ENCODE measurements around the gene OBSCN.

The OBSCN gene

DNA sequence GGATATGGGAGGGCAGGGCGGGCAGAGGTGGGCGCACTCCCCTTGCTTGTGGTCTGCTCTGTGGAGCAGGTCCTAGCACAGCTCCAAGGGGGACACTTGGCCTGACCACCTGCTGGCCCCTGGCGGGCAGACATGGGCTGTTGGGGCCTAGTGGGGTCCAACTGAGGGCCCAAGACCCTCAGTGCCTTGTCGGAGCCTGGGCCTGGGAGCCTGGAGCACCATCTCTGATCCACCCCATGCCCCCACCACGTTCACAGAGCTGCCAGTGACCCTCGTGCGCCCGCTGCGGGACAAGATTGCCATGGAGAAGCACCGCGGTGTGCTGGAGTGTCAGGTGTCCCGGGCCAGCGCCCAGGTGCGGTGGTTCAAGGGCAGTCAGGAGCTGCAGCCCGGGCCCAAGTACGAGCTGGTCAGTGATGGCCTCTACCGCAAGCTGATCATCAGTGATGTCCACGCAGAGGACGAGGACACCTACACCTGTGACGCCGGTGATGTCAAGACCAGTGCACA lies 70.6 kb downstream of the OBSCN start:
- Histone ChIP-seq H3K9me3 (ENCODE audit: insufficient read depth, low read depth, low read length) (no peaks in the 10 kb centered on the region), H3K27me3 (ENCODE audit: insufficient read depth, low read length, poor library complexity, severe bottlenecking) (no peaks in the 10 kb centered on the region), H3K36me3 (ENCODE audit: insufficient read depth, low read length) (no peaks in the 10 kb centered on the region), H3K4me2 (ENCODE audit: low read depth, low read length, poor library complexity, severe bottlenecking) (no peak overlapping the region), H3F3A (ENCODE audit: low read depth) (no peaks in the 10 kb centered on the region), H3K79me2 (ENCODE audit: insufficient read depth, low read length) (no peaks in the 10 kb centered on the region), H3K4me3 (ENCODE audit: low read length, poor library complexity, severe bottlenecking) (no peak overlapping the region), H2AFZ (ENCODE audit: low read length) (no peak overlapping the region), H3K4me1 (ENCODE audit: insufficient read depth, low read length, poor library complexity, severe bottlenecking) (no peaks in the 10 kb centered on the region), H3K9me2 (replicated peaks; ENCODE audit: low read depth, low read length) (no peaks in the 10 kb centered on the region), H3K9ac (ENCODE audit: low read depth, low read length, poor library complexity, severe bottlenecking) (no peak overlapping the region), H4K20me1 (ENCODE audit: insufficient read depth, low read length, poor library complexity, severe bottlenecking) (no peaks in the 10 kb centered on the region)
- TF ChIP-seq, protein P1, sequence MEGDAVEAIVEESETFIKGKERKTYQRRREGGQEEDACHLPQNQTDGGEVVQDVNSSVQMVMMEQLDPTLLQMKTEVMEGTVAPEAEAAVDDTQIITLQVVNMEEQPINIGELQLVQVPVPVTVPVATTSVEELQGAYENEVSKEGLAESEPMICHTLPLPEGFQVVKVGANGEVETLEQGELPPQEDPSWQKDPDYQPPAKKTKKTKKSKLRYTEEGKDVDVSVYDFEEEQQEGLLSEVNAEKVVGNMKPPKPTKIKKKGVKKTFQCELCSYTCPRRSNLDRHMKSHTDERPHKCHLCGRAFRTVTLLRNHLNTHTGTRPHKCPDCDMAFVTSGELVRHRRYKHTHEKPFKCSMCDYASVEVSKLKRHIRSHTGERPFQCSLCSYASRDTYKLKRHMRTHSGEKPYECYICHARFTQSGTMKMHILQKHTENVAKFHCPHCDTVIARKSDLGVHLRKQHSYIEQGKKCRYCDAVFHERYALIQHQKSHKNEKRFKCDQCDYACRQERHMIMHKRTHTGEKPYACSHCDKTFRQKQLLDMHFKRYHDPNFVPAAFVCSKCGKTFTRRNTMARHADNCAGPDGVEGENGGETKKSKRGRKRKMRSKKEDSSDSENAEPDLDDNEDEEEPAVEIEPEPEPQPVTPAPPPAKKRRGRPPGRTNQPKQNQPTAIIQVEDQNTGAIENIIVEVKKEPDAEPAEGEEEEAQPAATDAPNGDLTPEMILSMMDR (conservative IDR thresholded peaks at IDR 0.05; ENCODE audit: low read length), result no peak
- TF ChIP-seq EZH2phosphoT487 (IDR thresholded peaks at IDR 0.05; ENCODE audit: borderline replicate concordance), result no peak

DNA sequence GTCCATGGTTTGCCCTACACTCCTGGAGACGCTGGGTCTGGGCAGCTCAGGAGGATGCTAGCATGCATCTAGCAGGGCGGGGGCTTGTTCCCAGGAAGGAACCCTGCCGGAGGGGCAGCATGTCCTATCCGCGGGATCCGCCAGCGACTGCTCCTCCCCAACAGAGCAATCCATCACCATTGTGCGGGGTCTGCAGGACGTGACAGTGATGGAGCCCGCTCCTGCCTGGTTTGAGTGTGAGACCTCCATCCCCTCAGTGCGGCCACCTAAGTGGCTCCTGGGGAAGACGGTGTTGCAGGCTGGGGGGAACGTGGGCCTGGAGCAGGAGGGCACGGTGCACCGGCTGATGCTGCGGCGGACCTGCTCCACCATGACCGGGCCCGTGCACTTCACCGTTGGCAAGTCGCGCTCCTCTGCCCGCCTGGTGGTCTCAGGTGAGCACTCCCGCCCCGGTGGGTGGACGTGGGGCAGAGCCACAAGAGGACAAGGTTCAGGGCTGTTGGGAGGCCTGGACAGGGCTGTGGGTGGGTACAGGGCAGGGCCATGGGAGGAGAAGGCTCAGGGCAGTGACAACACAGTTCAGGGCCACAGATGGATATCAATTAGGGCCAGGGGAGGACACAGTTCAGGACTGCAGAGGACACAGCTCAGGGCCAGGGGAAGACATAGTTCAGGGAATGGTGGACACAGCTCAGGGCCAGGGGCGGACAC lies 71.3 kb downstream of the OBSCN start:
- no peak overlapping the region for H3K9ac ChIP-seq (ENCODE audit: low read depth, low read length, poor library complexity, severe bottlenecking)
- no peaks in the 10 kb centered on the region for H3F3A ChIP-seq (ENCODE audit: low read depth)
- H3K36me3 ChIP-seq (ENCODE audit: insufficient read depth, low read length), result no peaks in the 10 kb centered on the region
- no peak overlapping the region for H3K4me2 ChIP-seq (ENCODE audit: low read depth, low read length, poor library complexity, severe bottlenecking)
- no peaks in the 10 kb centered on the region for H3K79me2 ChIP-seq (ENCODE audit: insufficient read depth, low read length)
- TF ChIP-seq, protein P1 (conservative IDR thresholded peaks at IDR 0.05; ENCODE audit: low read length), result no peak
- no peak for TF ChIP-seq EZH2phosphoT487 (IDR thresholded peaks at IDR 0.05; ENCODE audit: borderline replicate concordance)
- no peaks in the 10 kb centered on the region for H3K4me1 ChIP-seq (ENCODE audit: insufficient read depth, low read length, poor library complexity, severe bottlenecking)
- H2AFZ ChIP-seq (ENCODE audit: low read length), result no peak overlapping the region
- H3K4me3 ChIP-seq (ENCODE audit: low read length, poor library complexity, severe bottlenecking), result no peak overlapping the region
- no peaks in the 10 kb centered on the region for H3K9me3 ChIP-seq (ENCODE audit: insufficient read depth, low read depth, low read length)
- H3K9me2 ChIP-seq (replicated peaks; ENCODE audit: low read depth, low read length), result no peaks in the 10 kb centered on the region
- no peaks in the 10 kb centered on the region for H4K20me1 ChIP-seq (ENCODE audit: insufficient read depth, low read length, poor library complexity, severe bottlenecking)
- no peaks in the 10 kb centered on the region for H3K27me3 ChIP-seq (ENCODE audit: insufficient read depth, low read length, poor library complexity, severe bottlenecking)

DNA sequence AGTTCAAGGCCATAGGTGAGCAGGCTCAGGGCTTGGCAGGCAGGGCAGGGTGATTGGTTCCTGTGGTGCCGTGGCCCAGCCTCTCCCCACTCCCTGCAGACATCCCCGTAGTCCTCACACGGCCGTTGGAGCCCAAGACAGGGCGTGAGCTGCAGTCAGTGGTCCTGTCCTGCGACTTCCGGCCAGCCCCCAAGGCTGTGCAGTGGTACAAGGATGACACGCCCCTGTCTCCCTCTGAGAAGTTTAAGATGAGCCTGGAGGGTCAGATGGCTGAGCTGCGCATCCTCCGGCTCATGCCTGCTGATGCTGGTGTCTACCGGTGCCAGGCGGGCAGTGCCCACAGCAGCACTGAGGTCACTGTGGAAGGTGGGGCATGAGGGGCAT lies 71.9 kb downstream of the OBSCN start:
- no peaks in the 10 kb centered on the region for H4K20me1 ChIP-seq (ENCODE audit: insufficient read depth, low read length, poor library complexity, severe bottlenecking)
- H3K9me3 ChIP-seq (ENCODE audit: insufficient read depth, low read depth, low read length), result no peaks in the 10 kb centered on the region
- H3K9me2 ChIP-seq (replicated peaks; ENCODE audit: low read depth, low read length), result no peaks in the 10 kb centered on the region
- H3K4me2 ChIP-seq (ENCODE audit: low read depth, low read length, poor library complexity, severe bottlenecking), result no peak overlapping the region
- H2AFZ ChIP-seq (ENCODE audit: low read length), result no peak overlapping the region
- TF ChIP-seq, protein P1 (conservative IDR thresholded peaks at IDR 0.05; ENCODE audit: low read length), result no peak
- TF ChIP-seq EZH2phosphoT487 (IDR thresholded peaks at IDR 0.05; ENCODE audit: borderline replicate concordance), result no peak
- no peak overlapping the region for H3K9ac ChIP-seq (ENCODE audit: low read depth, low read length, poor library complexity, severe bottlenecking)
- H3K4me1 ChIP-seq (ENCODE audit: insufficient read depth, low read length, poor library complexity, severe bottlenecking), result no peaks in the 10 kb centered on the region
- H3F3A ChIP-seq (ENCODE audit: low read depth), result no peaks in the 10 kb centered on the region
- H3K79me2 ChIP-seq (ENCODE audit: insufficient read depth, low read length), result no peaks in the 10 kb centered on the region
- H3K27me3 ChIP-seq (ENCODE audit: insufficient read depth, low read length, poor library complexity, severe bottlenecking), result no peaks in the 10 kb centered on the region
- no peaks in the 10 kb centered on the region for H3K36me3 ChIP-seq (ENCODE audit: insufficient read depth, low read length)
- H3K4me3 ChIP-seq (ENCODE audit: low read length, poor library complexity, severe bottlenecking), result no peak overlapping the region
